K562 (cell line): ENCODE measurements around the gene SAE1. TPM values are rescaled to one million over a fixed set of nuclear protein-coding genes. Genes with fewer than 3 reads are reported as not detected.

Experiments
- ARID3B ChIP-seq: fragments of 250-450 bp; sonication (Bioruptor Pico); IDR thresholded peaks from 2 replicates; pipeline ENCODE4 v1.4.0; 2020; ENCODE audit warnings: borderline replicate concordance
- ATF7 ChIP-seq: fragments of 450-650 bp; IDR thresholded peaks from 2 replicates; pipeline ENCODE4 v1.7.1; 2014; ENCODE audit warnings: mild to moderate bottlenecking, moderate library complexity
- CAMTA2 ChIP-seq: fragments of 250-450 bp; sonication (Bioruptor Pico); conservative IDR thresholded peaks from 2 replicates; pipeline ENCODE4 v1.5.1; 2022
- COPS2 ChIP-seq: fragments of 450-650 bp; conservative IDR thresholded peaks from 2 replicates; pipeline ENCODE4 v1.6.1; 2016; ENCODE audit warnings: mild to moderate bottlenecking, moderate library complexity
- E2F3 ChIP-seq: fragments of 250-450 bp; sonication (Bioruptor Pico); IDR thresholded peaks from 2 replicates; pipeline ENCODE4 v1.4.0; 2020; ENCODE audit warnings: mild to moderate bottlenecking
- ETV6 ChIP-seq, 3 experiments: fragments of 150-350 bp in 1 of 3; sonication (generic) in 1 of 3; formaldehyde crosslinking in 1 of 3; IDR thresholded peaks; 2 replicates each; pipeline versions ENCODE4 v1.6.1 to v1.8.0; 2014 to 2022; ENCODE audit warnings: borderline replicate concordance in 2 of 3, low read depth in 2 of 3, antibody characterized with exemption in 1 of 3, low read length in 1 of 3, mild to moderate bottlenecking in 1 of 3, missing genetic modification reagents in 1 of 3
- FOXJ2 ChIP-seq: fragments of 200-800 bp; sonication (Bioruptor generic); IDR thresholded peaks from 2 replicates; pipeline ENCODE4 v1.6.1; 2016; ENCODE audit warnings: missing genetic modification characterization, missing compliant biosample characterization
- GABPB1 ChIP-seq: sonication (generic); formaldehyde crosslinking; IDR thresholded peaks from 2 replicates; pipeline ENCODE4 v1.8.0; 2022; ENCODE audit warnings: mild to moderate bottlenecking, missing genetic modification reagents
- HEY1 ChIP-seq: fragments of 250-450 bp; sonication (Bioruptor Pico); IDR thresholded peaks from 2 replicates; pipeline ENCODE4 v1.5.0; 2020; ENCODE audit warnings: mild to moderate bottlenecking, moderate library complexity, borderline replicate concordance
- HLTF ChIP-seq: fragments of 450-650 bp; IDR thresholded peaks from 2 replicates; pipeline ENCODE4 v1.6.1; 2016
- KAT2B ChIP-seq: IDR thresholded peaks from one replicate; pipeline ENCODE4 v1.6.1; 2012; ENCODE audit warnings: low read depth, mild to moderate bottlenecking, control low read depth, inconsistent platforms, low read length, moderate library complexity
- L3MBTL2 ChIP-seq: fragments of 450-650 bp; IDR thresholded peaks from 2 replicates; pipeline ENCODE4 v1.6.1; 2016; ENCODE audit warnings: mild to moderate bottlenecking, moderate library complexity
- MAFF ChIP-seq: IDR thresholded peaks from 2 replicates; pipeline ENCODE4 v1.6.1; 2012; ENCODE audit warnings: low read length, improper control_type of control experiment
- POLR2AphosphoS2 ChIP-seq: IDR thresholded peaks from 2 replicates; pipeline ENCODE4 v1.6.1; 2012; ENCODE audit warnings: low read length, improper control_type of control experiment
- RBM25 ChIP-seq: fragments of 200-400 bp; formaldehyde crosslinking; IDR thresholded peaks from 2 replicates; pipeline ENCODE4 v1.6.1; 2018; ENCODE audit warnings: low read length, low read depth, moderate library complexity; ENCODE audit not compliant: severe bottlenecking
- XRCC3 ChIP-seq: fragments of 450-650 bp; IDR thresholded peaks from 2 replicates; pipeline ENCODE4 v1.6.1; 2017; ENCODE audit warnings: mild to moderate bottlenecking, moderate library complexity
- ZFP30 ChIP-seq: fragments of 250-450 bp; sonication (Bioruptor Pico); IDR thresholded peaks from 2 replicates; pipeline ENCODE4 v1.8.0; 2022; ENCODE audit warnings: moderate library complexity, mild to moderate bottlenecking, inconsistent platforms, borderline replicate concordance
- ZNF282 ChIP-seq: sonication (generic); formaldehyde crosslinking; IDR thresholded peaks from 2 replicates; pipeline ENCODE4 v1.8.1; 2023; ENCODE audit warnings: missing genetic modification reagents
- ZNF398 ChIP-seq: fragments of 250-450 bp; sonication (Bioruptor Pico); IDR thresholded peaks from 2 replicates; pipeline ENCODE4 v1.8.0; 2021; ENCODE audit warnings: moderate library complexity, mild to moderate bottlenecking, inconsistent platforms
- polyA plus RNA-seq, 8 experiments: library from polyadenylated mRNA; depleted of rRNA in 4 of 8; stranded (reverse) in 5 of 8; unstranded in 3 of 8; fragments of >200 nt; fragmentation: Nextera tagmentation in 2 of 8; fragmentation: Illumina TruSeq in 1 of 8; extraction: Ambion mirVana in 2 of 8; extraction: Trizol in 1 of 8; gene quantifications; 2 replicates each; pipeline versions ENCODE4 v1.2.1 to v1.2.3, GENCODE V29; 2011 to 2014; ENCODE audit warnings: inconsistent platforms in 1 of 8, missing spikeins in 1 of 8
- total RNA-seq, 7 experiments: library from RNA; depleted of rRNA in 6 of 7; stranded (reverse); fragments of >200 nt in 6 of 7; fragmentation: Illumina TruSeq in 2 of 7; extraction: Trizol in 2 of 7; gene quantifications; 2 replicates each; pipeline versions ENCODE4 v1.2.1 to v1.2.3, GENCODE V29; 2011 to 2021; ENCODE audit warnings: low replicate concordance in 1 of 7
- TF ChIP-seq, protein P1 (sequence below): fragments of 250-450 bp; sonication (Bioruptor Pico); IDR thresholded peaks from 2 replicates; pipeline ENCODE4 v1.8.0; 2021; ENCODE audit warnings: moderate library complexity, mild to moderate bottlenecking, inconsistent platforms
- TF ChIP-seq, protein P2 (sequence below): fragments of 450-650 bp; IDR thresholded peaks from 2 replicates; pipeline ENCODE4 v1.6.1; 2016; ENCODE audit warnings: borderline replicate concordance
- TF ChIP-seq, protein P3 (sequence below): sonication (generic); formaldehyde crosslinking; IDR thresholded peaks from 2 replicates; pipeline ENCODE4 v1.8.1; 2023; ENCODE audit warnings: mild to moderate bottlenecking, missing genetic modification reagents

Gene SAE1
- total and polyA plus RNA-seq, 9 of the 15 experiments (the other 6 are each of a cell fraction or from before 2014, with no cell fraction given), result 82.8 to 299 (median 217) TPM

- TF ChIP-seq, protein P1, sequence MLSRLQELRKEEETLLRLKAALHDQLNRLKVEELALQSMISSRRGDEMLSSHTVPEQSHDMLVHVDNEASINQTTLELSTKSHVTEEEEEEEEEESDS (CRISPR knock-in tag), result no peak
- peak; percentile 87 for TF ChIP-seq POLR2AphosphoS2
- TF ChIP-seq ATF7, result peak; percentile 50; the same call in 1 of the 2 replicates
- no peak for TF ChIP-seq HLTF
- TF ChIP-seq, protein P2, sequence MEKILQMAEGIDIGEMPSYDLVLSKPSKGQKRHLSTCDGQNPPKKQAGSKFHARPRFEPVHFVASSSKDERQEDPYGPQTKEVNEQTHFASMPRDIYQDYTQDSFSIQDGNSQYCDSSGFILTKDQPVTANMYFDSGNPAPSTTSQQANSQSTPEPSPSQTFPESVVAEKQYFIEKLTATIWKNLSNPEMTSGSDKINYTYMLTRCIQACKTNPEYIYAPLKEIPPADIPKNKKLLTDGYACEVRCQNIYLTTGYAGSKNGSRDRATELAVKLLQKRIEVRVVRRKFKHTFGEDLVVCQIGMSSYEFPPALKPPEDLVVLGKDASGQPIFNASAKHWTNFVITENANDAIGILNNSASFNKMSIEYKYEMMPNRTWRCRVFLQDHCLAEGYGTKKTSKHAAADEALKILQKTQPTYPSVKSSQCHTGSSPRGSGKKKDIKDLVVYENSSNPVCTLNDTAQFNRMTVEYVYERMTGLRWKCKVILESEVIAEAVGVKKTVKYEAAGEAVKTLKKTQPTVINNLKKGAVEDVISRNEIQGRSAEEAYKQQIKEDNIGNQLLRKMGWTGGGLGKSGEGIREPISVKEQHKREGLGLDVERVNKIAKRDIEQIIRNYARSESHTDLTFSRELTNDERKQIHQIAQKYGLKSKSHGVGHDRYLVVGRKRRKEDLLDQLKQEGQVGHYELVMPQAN, result no peak
- TF ChIP-seq FOXJ2, result no peak
- no peak for TF ChIP-seq MAFF
- TF ChIP-seq KAT2B, result no peak
- TF ChIP-seq ZNF398 (CRISPR knock-in tag), result no peak
- TF ChIP-seq CAMTA2 (CRISPR knock-in tag), result peak; percentile 93; the same call in 1 of the 2 replicates
- peak; percentile 49; the same call in 1 of the 2 replicates for TF ChIP-seq GABPB1 (CRISPR knock-in tag)
- no peak for TF ChIP-seq ARID3B
- TF ChIP-seq XRCC3, result no peak
- TF ChIP-seq, protein P3, sequence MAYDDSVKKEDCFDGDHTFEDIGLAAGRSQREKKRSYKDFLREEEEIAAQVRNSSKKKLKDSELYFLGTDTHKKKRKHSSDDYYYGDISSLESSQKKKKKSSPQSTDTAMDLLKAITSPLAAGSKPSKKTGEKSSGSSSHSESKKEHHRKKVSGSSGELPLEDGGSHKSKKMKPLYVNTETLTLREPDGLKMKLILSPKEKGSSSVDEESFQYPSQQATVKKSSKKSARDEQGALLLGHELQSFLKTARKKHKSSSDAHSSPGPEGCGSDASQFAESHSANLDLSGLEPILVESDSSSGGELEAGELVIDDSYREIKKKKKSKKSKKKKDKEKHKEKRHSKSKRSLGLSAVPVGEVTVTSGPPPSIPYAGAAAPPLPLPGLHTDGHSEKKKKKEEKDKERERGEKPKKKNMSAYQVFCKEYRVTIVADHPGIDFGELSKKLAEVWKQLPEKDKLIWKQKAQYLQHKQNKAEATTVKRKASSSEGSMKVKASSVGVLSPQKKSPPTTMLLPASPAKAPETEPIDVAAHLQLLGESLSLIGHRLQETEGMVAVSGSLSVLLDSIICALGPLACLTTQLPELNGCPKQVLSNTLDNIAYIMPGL (CRISPR knock-in tag), result no peak; the same call in 1 of the 2 replicates
- TF ChIP-seq COPS2, result no peak
- TF ChIP-seq ZNF282 (CRISPR knock-in tag), result peak; percentile 73; the same call in 1 of the 2 replicates
- no peak; a peak in 1 of 4 replicates for TF ChIP-seq ETV6 (IDR thresholded peaks at IDR 0.05; ENCODE audit: borderline replicate concordance in 1 of 2, low read depth in 2 of 2, low read length in 1 of 2)
- TF ChIP-seq ETV6 (CRISPR knock-in tag; IDR thresholded peaks at IDR 0.05; ENCODE audit: borderline replicate concordance), result no peak
- TF ChIP-seq ZFP30 (CRISPR knock-in tag), result no peak
- no peak for TF ChIP-seq E2F3 (CRISPR knock-in tag)
- TF ChIP-seq HEY1 (CRISPR knock-in tag), result no peak
- peak; percentile 67 for TF ChIP-seq L3MBTL2
- TF ChIP-seq RBM25, result peak; percentile 45
Observed at GRCh38 chr19:47225746-47226425, 95.3 kb downstream of the SAE1 start (continued).
